H1 (cell line): ENCODE results near the gene SOCS7. TPM values are rescaled to one million over a fixed set of nuclear protein-coding genes. Genes with fewer than 3 reads are reported as not detected.

Experiments
- E2F6 ChIP-seq: IDR thresholded peaks from 2 replicates; pipeline ENCODE4 v1.6.1; 2012; ENCODE audit warnings: inconsistent platforms
- HDAC6 ChIP-seq: IDR thresholded peaks from one replicate; pipeline ENCODE4 v1.7.1; 2012; ENCODE audit warnings: low read depth, mild to moderate bottlenecking, inconsistent platforms, low read length, moderate library complexity
- JUN ChIP-seq: IDR thresholded peaks from 2 replicates; pipeline ENCODE4 v1.6.1; 2011; ENCODE audit warnings: low read depth, mild to moderate bottlenecking, improper control_type of control experiment, low read length
- NANOG ChIP-seq: IDR thresholded peaks from 2 replicates; pipeline ENCODE4 v1.6.1; 2011; ENCODE audit warnings: low read length, low read depth, mild to moderate bottlenecking, inconsistent platforms; ENCODE audit not compliant: insufficient read depth, poor library complexity, severe bottlenecking
- RBBP5 ChIP-seq: IDR thresholded peaks from 2 replicates; pipeline ENCODE4 v1.7.1; 2012; ENCODE audit warnings: low read depth, mild to moderate bottlenecking, inconsistent platforms, low read length, moderate library complexity, borderline replicate concordance
- RXRA ChIP-seq: IDR thresholded peaks from 2 replicates; pipeline ENCODE4 v1.6.1; 2011; ENCODE audit warnings: low read depth, mild to moderate bottlenecking, low read length, moderate library complexity; ENCODE audit not compliant: insufficient read depth
- ZNF274 ChIP-seq: IDR thresholded peaks from 2 replicates; pipeline ENCODE4 v1.7.0; 2012; ENCODE audit warnings: low read length, borderline replicate concordance; ENCODE audit errors: extremely low read depth
- polyA plus RNA-seq, 7 experiments: library from polyadenylated mRNA; depleted of rRNA in 3 of 7; stranded (reverse) in 5 of 7; unstranded in 2 of 7; fragments of >200 nt in 5 of 7; fragments of 200-250 nt in 2 of 7; gene quantifications; 1 replicate in 5 of 7; 2 replicates in 1 of 7; 4 replicates in 1 of 7; pipeline versions ENCODE4 v1.2.1 to v1.2.3, GENCODE V29; 2011 to 2013; ENCODE audit warnings: missing spikeins in 2 of 7, mixed read lengths in 2 of 7
- total RNA-seq: library from RNA; stranded (reverse); fragmentation: NEBNext Ultra II Directional; extraction: Animal tissue kit (Norgen Biotek cat#: 25700); gene quantifications from 2 replicates; pipeline ENCODE4 v1.2.1, GENCODE V29; 2021
- TF ChIP-seq, protein P1 (sequence below): IDR thresholded peaks from 2 replicates; pipeline ENCODE4 v1.6.1; 2011; ENCODE audit warnings: low read depth, mild to moderate bottlenecking, low read length; ENCODE audit not compliant: insufficient read depth

Gene SOCS7
- total and polyA plus RNA-seq, 2 of the 8 experiments (the other 6 are each of a cell fraction or from before 2014, with no cell fraction given): 13.5 to 26.9 TPM

- TF ChIP-seq E2F6 (no peak), JUN (no peak), HDAC6 (no peak), RXRA (no peak), NANOG (no peak), ZNF274 (no peak), RBBP5 (no peak)
- TF ChIP-seq, protein P1, sequence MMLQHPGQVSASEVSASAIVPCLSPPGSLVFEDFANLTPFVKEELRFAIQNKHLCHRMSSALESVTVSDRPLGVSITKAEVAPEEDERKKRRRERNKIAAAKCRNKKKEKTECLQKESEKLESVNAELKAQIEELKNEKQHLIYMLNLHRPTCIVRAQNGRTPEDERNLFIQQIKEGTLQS: no peak
- TF ChIP-seq, all 59 proteins: peak for 0
Measured at GRCh38 chr17:38350035-38350434, 1.6 kb upstream of the SOCS7 start (continued).
